GM21723 (cell line): ENCODE data around the gene INPP5D.
"Not testable (repeated sequence)": the region's sequence is repeated elsewhere in the genome, so short reads cannot be mapped to it uniquely, and the experiment has no call there.

Source experiments
- ATAC-seq: cut with Tn5 transposase; IDR thresholded peaks from one replicate; pipeline ENCODE4 v1.9.1; 2021; ENCODE audit warnings: mild to moderate bottlenecking, moderate library complexity; ENCODE audit not compliant: unreplicated experiment

INPP5D gene

DNA sequence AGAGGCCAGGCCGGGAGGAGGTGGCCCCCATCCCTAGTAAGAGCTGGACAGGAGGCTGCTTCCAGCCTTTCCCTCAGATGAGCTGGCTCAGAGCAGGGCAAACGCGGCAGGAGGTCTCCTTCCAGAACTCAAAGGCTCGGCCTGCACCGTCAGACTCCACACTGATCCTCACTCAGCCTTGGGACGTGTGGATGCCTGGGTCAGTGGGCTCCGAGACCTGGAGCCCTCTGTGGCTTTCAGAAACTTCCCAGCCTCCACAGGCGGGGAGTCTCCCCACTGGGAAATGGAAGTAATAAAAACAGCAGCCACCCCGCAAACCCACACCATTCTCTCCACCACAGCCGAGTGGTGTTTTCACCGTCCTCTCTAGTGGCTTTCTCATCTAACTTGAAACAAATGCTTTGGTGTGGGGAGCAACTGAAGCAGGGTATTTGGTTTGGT is 54.3 kb downstream of the INPP5D start:
- ATAC-seq: no peak

DNA sequence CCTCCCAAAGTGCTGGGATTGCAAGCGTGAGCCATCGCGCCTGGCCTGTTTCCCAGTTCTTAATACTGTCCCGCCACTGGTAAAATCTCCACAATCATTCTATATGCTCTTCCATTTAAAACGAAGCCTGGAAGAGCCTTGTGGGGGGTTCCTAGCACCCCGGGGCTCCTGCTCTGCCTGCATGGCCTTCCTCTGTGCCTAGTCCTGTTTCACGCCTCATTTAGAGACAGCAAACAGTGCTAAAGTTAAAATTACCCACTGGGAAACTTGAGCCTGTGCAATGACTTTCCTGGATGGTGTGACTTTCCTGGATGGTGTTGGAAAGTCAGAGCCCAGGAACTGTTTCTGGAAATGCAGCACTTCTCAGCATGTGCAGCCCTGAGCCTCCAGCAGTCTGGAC is 55.0 kb downstream of the INPP5D start:
- ATAC-seq: no peak

- no peak for ATAC-seq
Observed at GRCh38 chr2:233115741-233116140, 55.6 kb downstream of the INPP5D start.

GRCh38 chr2:233116946-233117345 is 56.8 kb downstream of the INPP5D start:
- ATAC-seq: no peak

GRCh38 chr2:233117351-233117750 is 57.2 kb downstream of the INPP5D start:
- ATAC-seq: no peak

DNA sequence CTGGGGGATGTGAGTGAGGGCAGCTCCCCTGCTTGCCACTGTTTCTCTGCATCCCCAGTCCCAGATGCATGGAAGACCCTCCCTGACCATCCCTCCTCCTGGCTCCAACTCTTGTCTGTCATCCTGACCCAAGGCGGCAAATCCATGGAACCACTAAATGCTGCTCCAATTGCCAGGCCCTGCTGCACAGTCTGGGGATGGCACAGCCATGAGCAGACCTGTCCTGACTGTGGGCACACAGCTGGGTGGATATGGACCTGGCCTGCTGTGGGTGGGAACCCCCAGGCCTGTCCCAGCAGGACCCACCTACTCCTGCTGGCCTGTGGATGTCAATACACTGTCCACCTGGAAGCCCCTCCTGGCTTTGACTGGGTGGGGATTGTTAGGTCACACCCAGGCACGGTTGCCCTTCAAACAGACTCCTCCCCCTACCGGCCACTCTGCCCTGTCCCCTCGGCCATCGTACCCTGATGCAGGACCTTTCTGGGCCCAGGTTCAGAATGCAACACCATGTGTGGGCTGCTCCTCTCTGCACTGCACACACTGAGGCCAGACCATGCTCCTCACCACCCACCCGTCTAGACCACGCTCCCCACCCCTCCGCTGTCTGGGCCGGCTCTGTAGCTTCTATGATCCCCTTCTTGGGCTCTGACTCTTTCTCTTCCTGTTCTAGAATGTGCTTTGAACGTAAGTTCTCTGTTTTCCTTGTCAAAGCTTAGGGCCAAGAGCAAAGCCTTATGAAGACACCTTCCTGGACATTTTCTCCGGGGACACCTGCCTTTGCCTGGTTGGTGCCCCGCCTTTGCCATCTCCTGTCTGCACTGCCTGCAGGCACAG is 57.9 kb downstream of the INPP5D start:
- no peak for ATAC-seq

GRCh38 chr2:233118648-233119000 is 58.5 kb downstream of the INPP5D start:
- ATAC-seq: no peak

DNA sequence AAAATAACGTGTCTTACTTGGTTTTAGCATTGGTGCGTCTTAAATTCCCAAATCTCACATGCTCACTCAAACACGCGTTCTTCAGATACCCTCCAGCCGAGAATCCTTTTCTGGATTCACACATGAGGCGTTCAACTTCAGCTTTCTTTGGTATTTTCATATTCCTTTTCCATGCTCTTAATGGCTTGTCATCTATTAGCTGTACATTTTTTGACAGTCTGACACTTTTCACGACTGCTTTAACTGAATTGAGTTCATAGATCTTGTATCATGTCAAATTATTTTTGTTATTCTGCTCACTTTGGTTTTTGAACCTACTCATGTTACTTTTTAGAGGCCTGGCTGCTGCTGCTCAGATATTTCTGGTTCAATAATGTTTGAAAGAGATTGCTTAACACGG is 59.0 kb downstream of the INPP5D start:
- no peak for ATAC-seq

DNA sequence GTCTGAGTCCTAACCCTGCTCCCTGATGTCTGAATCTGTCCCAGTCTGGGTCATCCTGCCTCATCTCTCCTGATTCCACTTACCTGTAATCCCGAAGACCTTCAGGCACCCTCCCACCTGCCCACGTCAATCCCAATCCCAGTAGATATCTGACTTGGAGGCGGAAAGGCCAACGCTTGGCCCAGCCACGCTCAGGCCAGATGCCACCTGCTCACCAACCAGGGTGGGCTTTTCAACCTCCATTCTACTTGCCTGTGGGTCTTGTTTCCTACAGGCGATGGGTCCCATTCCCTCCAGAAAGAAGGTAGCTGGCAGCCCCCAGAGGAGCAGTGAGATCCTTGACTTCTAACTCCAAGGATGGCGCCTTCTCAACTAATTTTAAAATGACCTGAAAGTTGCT is 59.7 kb downstream of the INPP5D start:
- no peak for ATAC-seq

DNA sequence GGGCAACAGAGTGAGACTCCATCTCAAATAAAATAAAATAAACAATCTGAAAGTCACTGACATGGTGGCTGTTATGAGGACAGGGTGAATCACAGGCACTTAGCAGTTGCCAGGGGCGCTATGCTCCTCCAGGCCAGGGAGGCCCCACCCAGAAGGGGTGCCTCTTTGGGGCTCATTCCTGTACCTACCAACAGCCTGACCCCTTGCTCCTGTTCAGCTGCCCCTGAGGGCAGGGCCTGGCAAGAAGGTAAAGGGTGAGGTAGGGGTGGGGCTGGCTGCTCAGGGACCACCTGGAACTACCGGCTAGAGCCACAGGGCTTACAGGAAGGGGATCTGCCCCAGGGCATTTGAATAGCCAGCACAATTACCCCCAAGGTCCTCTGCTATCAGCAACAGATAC is 60.3 kb downstream of the INPP5D start:
- no peak for ATAC-seq

- ATAC-seq: no peak
Observed at GRCh38 chr2:233121856-233122255, 61.7 kb downstream of the INPP5D start.

GRCh38 chr2:233122541-233122940 is 62.4 kb downstream of the INPP5D start:
- no peak for ATAC-seq

GRCh38 chr2:233123576-233123975 is 63.4 kb downstream of the INPP5D start:
- ATAC-seq: not testable (repeated sequence)

DNA sequence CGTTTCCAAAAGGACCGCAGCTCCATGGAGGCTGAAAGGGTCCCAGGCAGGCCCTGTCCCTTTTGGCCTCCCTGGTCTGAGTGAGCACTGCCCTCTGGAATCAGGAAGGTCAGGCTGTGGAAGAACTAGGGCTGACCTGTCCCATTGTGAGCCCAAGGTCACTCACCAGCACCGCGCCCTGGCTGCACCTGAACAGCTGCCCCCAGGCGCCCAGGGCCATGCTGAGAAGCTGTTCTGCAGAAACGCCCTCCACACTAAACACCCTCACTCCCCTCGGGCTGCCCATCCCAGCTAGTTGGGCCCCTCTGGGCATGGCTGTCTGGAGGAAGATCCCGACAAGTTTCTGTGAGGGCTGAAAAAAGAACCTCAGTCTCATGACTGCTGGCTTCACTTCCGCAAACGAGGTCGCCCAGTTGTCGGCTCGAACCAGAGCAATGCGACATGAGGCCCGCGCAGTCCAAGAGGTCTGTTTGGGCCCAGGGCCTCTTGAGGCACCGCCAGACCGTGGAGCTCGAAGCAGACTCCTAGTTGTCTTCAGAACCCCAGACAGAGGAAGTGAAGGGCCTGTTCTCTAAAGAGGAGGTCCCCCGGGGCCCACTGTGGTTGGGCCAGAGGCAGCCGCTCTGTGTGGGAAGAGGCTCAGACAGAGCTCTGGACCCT is 64.4 kb downstream of the INPP5D start:
- peak; percentile 87 for ATAC-seq

DNA sequence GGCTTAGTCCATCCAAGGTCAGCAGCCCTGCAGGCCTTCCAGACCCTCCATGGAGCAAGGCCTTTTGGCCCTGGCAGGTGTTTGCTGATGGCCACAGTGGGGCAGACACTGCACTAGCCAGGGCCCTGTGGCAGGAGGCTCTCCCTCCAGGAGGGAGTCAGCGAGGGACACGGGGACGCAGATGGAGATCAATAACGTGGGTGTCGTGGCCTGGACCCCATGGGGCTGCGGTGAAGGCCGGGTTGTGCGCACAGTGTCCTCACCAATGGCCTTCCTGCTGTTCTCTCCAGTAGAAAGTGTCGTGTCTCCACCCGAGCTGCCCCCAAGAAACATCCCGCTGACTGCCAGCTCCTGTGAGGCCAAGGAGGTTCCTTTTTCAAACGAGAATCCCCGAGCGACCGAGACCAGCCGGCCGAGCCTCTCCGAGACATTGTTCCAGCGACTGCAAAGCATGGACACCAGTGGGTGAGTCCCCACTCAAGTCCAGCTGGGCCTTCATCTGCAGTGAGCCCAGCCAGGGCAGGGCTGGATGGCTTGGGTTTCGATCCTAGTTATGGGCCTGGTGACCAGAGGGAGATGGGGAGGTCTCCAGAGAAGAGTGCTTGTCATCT is 65.4 kb downstream of the INPP5D start:
- ATAC-seq: no peak

DNA sequence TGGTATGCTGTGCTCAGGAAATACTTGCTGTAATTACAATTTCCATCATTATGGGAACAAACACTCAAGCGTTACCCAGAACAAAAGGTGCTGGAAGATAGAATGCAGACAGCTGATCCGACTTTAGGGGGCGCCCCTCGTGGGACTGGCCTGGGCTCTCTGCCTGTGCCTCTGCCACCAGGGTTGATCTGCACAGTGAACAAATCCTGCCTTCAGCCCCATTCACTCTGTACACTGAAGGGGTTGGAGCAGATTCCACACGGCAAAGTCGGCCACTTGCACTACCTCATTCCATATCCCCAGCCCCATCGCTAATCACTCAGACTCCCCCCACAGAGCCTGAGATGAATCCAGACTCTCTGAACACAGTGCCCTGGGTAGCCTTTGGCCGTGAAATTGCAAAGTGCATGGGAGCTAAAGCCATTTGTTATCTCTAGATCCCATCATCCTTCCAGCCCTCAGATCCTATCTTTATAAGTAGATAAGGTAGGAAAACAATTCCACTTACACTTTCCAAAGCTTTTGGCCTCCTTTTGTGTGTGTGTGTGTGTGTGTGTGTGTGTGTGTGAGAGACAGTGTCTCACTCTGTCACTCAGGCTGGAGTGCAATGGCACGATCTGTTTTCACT is 69.3 kb downstream of the INPP5D start:
- ATAC-seq: no peak

DNA sequence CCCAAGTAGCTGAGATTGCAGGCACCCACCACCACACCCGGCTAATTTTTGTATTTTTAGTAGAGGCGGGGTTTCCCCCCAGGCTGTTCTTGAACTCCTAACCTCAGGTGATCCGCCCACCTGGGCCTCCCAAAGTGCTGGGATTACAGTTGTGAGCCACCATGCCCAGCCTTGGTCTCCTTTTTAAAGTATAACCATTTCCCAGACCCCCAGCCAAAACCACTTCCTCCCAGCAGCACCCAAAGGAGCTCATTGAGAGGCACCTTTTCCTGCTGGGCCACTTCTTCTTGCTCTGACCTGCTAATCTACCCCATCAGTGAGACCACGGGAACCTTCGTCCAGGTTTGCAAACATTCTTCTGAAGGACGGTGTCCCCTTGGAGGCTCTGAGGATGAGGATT is 69.9 kb downstream of the INPP5D start:
- ATAC-seq: no peak

GRCh38 chr2:233130481-233131020 is 70.4 kb downstream of the INPP5D start:
- no peak for ATAC-seq

DNA sequence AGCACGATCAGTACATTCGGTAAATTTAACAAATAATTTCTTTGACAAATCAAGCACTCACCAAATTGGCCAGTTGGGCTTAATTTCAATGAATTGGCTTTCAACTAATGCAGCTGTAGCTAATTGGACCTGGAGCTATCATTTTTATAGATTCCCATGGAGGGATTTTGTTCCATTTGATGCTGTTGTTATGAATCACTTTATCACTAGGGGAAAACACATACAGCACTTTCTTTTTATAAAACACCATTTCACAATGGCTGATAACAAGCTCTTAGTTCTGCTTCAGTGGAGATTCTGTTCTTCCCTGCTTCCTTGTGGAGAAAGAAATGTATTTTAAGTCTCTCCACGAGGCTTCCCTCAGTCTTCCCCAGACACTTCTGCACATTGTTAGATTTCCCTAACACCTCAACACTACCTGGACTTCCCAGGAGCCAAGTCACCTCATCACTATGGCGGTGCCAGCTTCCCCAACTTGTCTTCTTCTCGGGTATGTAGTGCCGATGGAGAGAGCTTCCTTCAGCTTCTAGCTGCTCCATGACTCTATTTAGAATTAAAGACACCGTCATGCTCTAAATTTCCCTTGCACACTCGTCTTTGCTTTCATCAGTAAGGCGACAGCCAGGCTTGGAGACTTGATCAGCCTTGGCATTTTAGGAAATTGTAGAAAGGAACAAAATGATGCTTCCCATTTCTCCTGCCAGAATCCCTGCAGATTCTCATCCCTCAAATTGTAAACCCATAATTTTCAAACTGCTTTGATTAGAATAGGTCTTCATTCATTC is 72.0 kb downstream of the INPP5D start:
- no peak for ATAC-seq

DNA sequence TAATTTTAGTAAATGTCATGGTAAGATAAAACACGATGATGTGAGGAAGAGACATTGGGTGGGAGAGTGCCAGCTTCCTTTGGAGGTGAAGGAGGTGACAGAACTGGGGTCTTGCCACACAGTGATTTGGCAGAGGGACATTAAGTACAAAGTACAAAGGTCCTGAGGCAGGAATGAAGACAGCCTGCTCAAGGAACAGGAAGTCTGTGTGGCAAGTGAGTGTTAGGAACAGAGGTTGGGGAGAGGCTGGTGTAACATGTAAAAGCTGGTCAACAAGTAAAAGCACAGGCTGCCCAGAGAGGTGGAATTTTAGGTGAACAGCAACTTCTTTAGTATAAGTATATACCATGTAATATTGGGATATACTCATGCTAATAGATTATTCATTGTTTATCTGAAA is 73.1 kb downstream of the INPP5D start:
- no peak for ATAC-seq

GRCh38 chr2:233135421-233135820 is 75.3 kb downstream of the INPP5D start:
- no peak for ATAC-seq
